GM23248 (cell line): ENCODE data around the gene PNPLA4. TPM values are rescaled to one million over a fixed set of nuclear protein-coding genes. Genes with fewer than 3 reads are reported as not detected.

Source experiments
- DNase-seq: peaks from one replicate; pipeline ENCODE4 v3.0.0-alpha.2; 2015
- H2AFZ ChIP-seq: fragments of 200-600 bp; sonication (generic); 2 replicates; pipeline ENCODE4 v1.6.1; 2016; ENCODE audit warnings: antibody characterized with exemption
- H3F3A ChIP-seq: fragments of 200-600 bp; sonication (generic); 2 replicates; pipeline ENCODE4 v1.6.1; 2016; ENCODE audit warnings: mild to moderate bottlenecking, antibody characterized with exemption, mixed run types; ENCODE audit not compliant: insufficient read depth
- H3K27ac ChIP-seq: fragments of 200-600 bp; sonication (generic); 2 replicates; pipeline ENCODE4 v1.5.1; 2016; ENCODE audit warnings: mild to moderate bottlenecking
- H3K27me3 ChIP-seq: fragments of 200-600 bp; sonication (generic); replicated peaks from 2 replicates; pipeline ENCODE4 v1.6.1; 2016; ENCODE audit warnings: mild to moderate bottlenecking; ENCODE audit not compliant: insufficient read depth
- H3K36me3 ChIP-seq: fragments of 200-600 bp; sonication (generic); 2 replicates; pipeline ENCODE4 v1.6.1; 2016; ENCODE audit warnings: low read depth, mild to moderate bottlenecking
- H3K4me1 ChIP-seq: fragments of 200-600 bp; sonication (generic); 2 replicates; pipeline ENCODE4 v1.6.1; 2016; ENCODE audit warnings: mild to moderate bottlenecking; ENCODE audit not compliant: insufficient read depth
- H3K4me2 ChIP-seq: fragments of 200-600 bp; sonication (generic); one replicate; pipeline ENCODE4 v1.6.1; 2016; ENCODE audit warnings: mild to moderate bottlenecking; ENCODE audit not compliant: unreplicated experiment
- H3K4me3 ChIP-seq: fragments of 200-600 bp; sonication (generic); 2 replicates; pipeline ENCODE4 v1.5.1; 2016; ENCODE audit warnings: mild to moderate bottlenecking
- H3K79me2 ChIP-seq: fragments of 200-600 bp; sonication (generic); 2 replicates; pipeline ENCODE4 v1.6.1; 2016; ENCODE audit warnings: mild to moderate bottlenecking; ENCODE audit not compliant: insufficient read depth
- H3K9ac ChIP-seq: fragments of 200-600 bp; sonication (generic); 2 replicates; pipeline ENCODE4 v1.6.1; 2016; ENCODE audit warnings: mild to moderate bottlenecking
- H3K9me2 ChIP-seq: fragments of 200-600 bp; sonication (generic); 2 replicates; pipeline ENCODE4 v1.6.1; 2016; ENCODE audit warnings: mixed run types, mild to moderate bottlenecking, moderate library complexity; ENCODE audit not compliant: insufficient read depth
- H3K9me3 ChIP-seq: fragments of 200-600 bp; sonication (generic); one replicate; pipeline ENCODE4 v1.6.1; 2017; ENCODE audit warnings: low read depth
- H4K20me1 ChIP-seq: fragments of 200-600 bp; sonication (generic); 2 replicates; pipeline ENCODE4 v1.6.0; 2016; ENCODE audit not compliant: insufficient read depth
- EZH2 ChIP-seq: fragments of 200-600 bp; sonication (generic); IDR thresholded peaks from 2 replicates; pipeline ENCODE4 v1.6.1; 2018; ENCODE audit warnings: antibody characterized with exemption, mild to moderate bottlenecking; ENCODE audit not compliant: insufficient read depth, poor library complexity, severe bottlenecking
- EZH2phosphoT487 ChIP-seq: fragments of 200-600 bp; sonication (generic); IDR thresholded peaks from 2 replicates; pipeline ENCODE4 v1.6.1; 2018; ENCODE audit warnings: antibody characterized with exemption, moderate library complexity, mild to moderate bottlenecking, low read depth; ENCODE audit not compliant: insufficient read depth
- WGBS, 2 experiments: methylation state at CpG; one replicate each; pipeline ENCODE4 v1.1.6; 2015 to 2017; ENCODE audit warnings: low lambda C conversion rate in 2 of 2, low coverage in 1 of 2; ENCODE audit errors: missing lambda C conversion rate in 2 of 2; 5-methylcytosine and 5-hydroxymethylcytosine counted together
- in situ Hi-C: fragments of 300-500 bp; cut with MboI; formaldehyde crosslinking; loops from 2 replicates; pipeline ENCODE4 v1.15.0; 2020
- polyA plus RNA-seq: library from polyadenylated mRNA; unstranded; fragments of >200 nt; fragmentation: Nextera tagmentation; extraction: Ambion mirVana; gene quantifications from 2 replicates; pipeline ENCODE4 v1.2.1, GENCODE V29; 2016
- small RNA-seq: library from RNA; depleted of rRNA; stranded (forward); fragments of <200 nt; gene quantifications from one replicate; pipeline ENCODE3, GENCODE V24; 2014; ENCODE audit warnings: low read depth, low replicate concordance
- total RNA-seq: library from RNA; depleted of rRNA; stranded (reverse); fragments of >200 nt; shearing (Covaris generic); gene quantifications from 2 replicates; pipeline ENCODE4 v1.2.3, GENCODE V29; 2014; rRNA removed

The PNPLA4 gene
- total and polyA plus RNA-seq, 2 experiments from 2014 or later: 10.7 to 12.0 TPM

DNA sequence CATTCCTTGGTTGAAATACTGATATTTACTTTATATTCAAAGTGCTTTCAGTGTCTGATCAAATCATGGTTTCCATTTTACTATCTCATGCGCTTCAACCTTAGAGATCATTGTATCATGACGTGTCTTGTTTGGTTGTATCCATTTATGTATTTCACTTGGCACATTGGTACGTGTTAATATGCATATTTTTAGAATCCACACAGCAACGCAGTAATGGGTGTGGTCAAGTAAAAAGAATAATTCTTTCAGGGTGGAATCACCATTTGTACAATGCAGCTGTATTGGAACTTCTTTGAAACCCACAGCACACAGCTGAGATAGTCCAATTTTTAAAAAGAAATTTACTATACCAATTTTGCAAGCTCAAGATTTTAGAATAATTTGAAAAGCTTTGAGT lies 55.2 kb downstream of the PNPLA4 start:
- TF ChIP-seq EZH2phosphoT487 (no peak), EZH2 (no peak)
- Histone ChIP-seq H3K36me3 (no peaks in the 10 kb centered on the region), H3F3A (no peaks in the 10 kb centered on the region), H3K27ac (no peak overlapping the region), H3K9ac (no peak overlapping the region), H3K27me3 (no peaks in the 10 kb centered on the region), H3K4me1 (no peaks in the 10 kb centered on the region), H4K20me1 (no peaks in the 10 kb centered on the region), H3K4me3 (no peak overlapping the region), H3K9me3 (no peaks in the 10 kb centered on the region), H3K9me2 (no peaks in the 10 kb centered on the region), H3K4me2 (no peak overlapping the region), H2AFZ (no peak overlapping the region), H3K79me2 (no peaks in the 10 kb centered on the region)
- in situ Hi-C loops: no loop called here
- WGBS, 2 experiments: 8 to 18% methylated on average over 4 of the region's 4 CpGs
- DNase-seq: no peak

DNA sequence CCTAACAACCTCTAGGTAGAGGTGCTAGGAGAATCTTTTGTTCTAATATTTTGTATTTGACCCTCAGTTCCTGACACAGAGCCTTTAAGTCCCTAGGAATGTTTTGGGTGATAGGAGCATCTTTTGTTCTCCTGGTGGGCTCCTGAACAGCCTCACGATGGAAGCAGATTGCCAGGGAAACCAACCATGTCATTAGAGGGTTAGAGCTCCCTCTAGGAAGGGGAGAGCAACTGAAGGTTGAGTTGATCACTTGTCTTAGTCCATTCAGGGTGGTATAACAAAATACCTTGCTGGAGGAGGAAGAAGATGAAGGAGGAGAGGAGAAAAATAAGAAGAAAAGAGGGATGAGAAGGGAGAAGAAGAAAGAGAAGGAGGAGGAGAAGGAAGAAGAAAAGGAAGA lies 75.0 kb downstream of the PNPLA4 start:
- no peaks in the 10 kb centered on the region for H3K4me1 ChIP-seq
- no peak for TF ChIP-seq EZH2phosphoT487
- no peak for TF ChIP-seq EZH2
- no peaks in the 10 kb centered on the region for H3K27me3 ChIP-seq
- H2AFZ ChIP-seq: no peak overlapping the region
- no peaks in the 10 kb centered on the region for H3F3A ChIP-seq
- H3K9ac ChIP-seq: no peak overlapping the region
- H3K36me3 ChIP-seq: no peaks in the 10 kb centered on the region
- H3K79me2 ChIP-seq: no peaks in the 10 kb centered on the region
- no peak overlapping the region for H3K27ac ChIP-seq
- 0% methylated on average over 1 of the region's 1 CpG for WGBS, 2 experiments
- in situ Hi-C loops: no loop called here
- H3K4me2 ChIP-seq: no peak overlapping the region
- no peak overlapping the region for H3K4me3 ChIP-seq
- DNase-seq: no peak
- no peaks in the 10 kb centered on the region for H4K20me1 ChIP-seq
- H3K9me2 ChIP-seq: no peaks in the 10 kb centered on the region
- H3K9me3 ChIP-seq: no peaks in the 10 kb centered on the region

Small RNA genes within 50 kb of the gene (small RNA-seq; reads per million reads assigned to genes)
- gene AC005296.1: not detected

Other genes starting within 250 kb of the PNPLA4 start
- not detected in 2 replicates for gene VCX, start 84.2 kb downstream of the PNPLA4 start, total RNA-seq
- gene VCX, start 84.2 kb downstream of the PNPLA4 start, polyA plus RNA-seq: not detected in 2 replicates
- not detected in 2 replicates for gene VCX2, start 243.9 kb upstream of the PNPLA4 start, total RNA-seq
- gene VCX2, start 243.9 kb upstream of the PNPLA4 start, polyA plus RNA-seq: not detected in 2 replicates